OCI-LY1 (cell line): ENCODE results near the gene ACOT12.

Experiments
- H2AFZ ChIP-seq: fragments of 200-600 bp; sonication (generic), shearing (Covaris generic); 2 replicates; pipeline ENCODE4 v1.6.0; 2014; ENCODE audit warnings: antibody characterized with exemption, mild to moderate bottlenecking, low read length
- H3F3A ChIP-seq: fragments of 200-600 bp; sonication (generic), shearing (Covaris generic); 2 replicates; pipeline ENCODE4 v1.6.0; 2014; ENCODE audit warnings: mild to moderate bottlenecking, antibody characterized with exemption, low read length, moderate library complexity; ENCODE audit not compliant: insufficient read depth
- H3K27ac ChIP-seq: fragments of 200-600 bp; sonication (generic); 2 replicates; pipeline ENCODE4 v1.5.1; 2014; ENCODE audit warnings: low read length, mixed run types, mild to moderate bottlenecking, low read depth; ENCODE audit not compliant: poor library complexity, severe bottlenecking
- H3K27me3 ChIP-seq: fragments of 200-600 bp; sonication (generic); 2 replicates; pipeline ENCODE4 v1.6.0; 2014; ENCODE audit warnings: antibody characterized with exemption, mild to moderate bottlenecking, low read length, moderate library complexity; ENCODE audit not compliant: insufficient read depth
- H3K36me3 ChIP-seq: fragments of 200-600 bp; sonication (generic); 2 replicates; pipeline ENCODE4 v1.6.1; 2014; ENCODE audit warnings: mild to moderate bottlenecking, antibody characterized with exemption, low read length, moderate library complexity, mixed read lengths; ENCODE audit not compliant: insufficient read depth
- H3K4me1 ChIP-seq: fragments of 200-600 bp; sonication (generic); 2 replicates; pipeline ENCODE4 v1.5.1; 2014; ENCODE audit warnings: mild to moderate bottlenecking, low read length, moderate library complexity; ENCODE audit not compliant: insufficient read depth, severe bottlenecking
- H3K4me2 ChIP-seq: fragments of 200-600 bp; sonication (generic), shearing (Covaris generic); 2 replicates; pipeline ENCODE4 v1.6.1; 2014; ENCODE audit warnings: low read length
- H3K4me3 ChIP-seq: fragments of 200-600 bp; sonication (generic); 2 replicates; pipeline ENCODE4 v1.5.1; 2014; ENCODE audit warnings: low read length, low read depth, mild to moderate bottlenecking, mixed read lengths; ENCODE audit not compliant: poor library complexity, severe bottlenecking
- H3K79me2 ChIP-seq: fragments of 200-600 bp; shearing (Covaris generic); 2 replicates; pipeline ENCODE4 v1.6.1; 2016; ENCODE audit warnings: mixed run types, low read length, mixed read lengths; ENCODE audit not compliant: insufficient read depth
- H3K9ac ChIP-seq: fragments of 200-600 bp; sonication (generic), shearing (Covaris generic); 2 replicates; pipeline ENCODE4 v1.6.1; 2014; ENCODE audit warnings: mild to moderate bottlenecking, low read length, mixed read lengths
- H3K9me2 ChIP-seq: fragments of 200-600 bp; sonication (generic), shearing (Covaris generic); 2 replicates; pipeline ENCODE4 v1.6.1; 2014; ENCODE audit warnings: low read depth, mild to moderate bottlenecking, low read length, mixed read lengths
- H3K9me3 ChIP-seq: fragments of 200-600 bp; shearing (Covaris generic); 2 replicates; pipeline ENCODE4 v1.6.1; 2014; ENCODE audit warnings: low read length, mixed read lengths
- H4K20me1 ChIP-seq: fragments of 200-600 bp; sonication (generic), shearing (Covaris generic); 2 replicates; pipeline ENCODE4 v1.6.0; 2016; ENCODE audit warnings: mild to moderate bottlenecking, low read length; ENCODE audit not compliant: insufficient read depth
- CTCF ChIP-seq: fragments of 200-600 bp; sonication (generic), shearing (Covaris generic); IDR thresholded peaks from 2 replicates; pipeline ENCODE4 v1.5.1; 2017; ENCODE audit warnings: mild to moderate bottlenecking, antibody characterized with exemption, low read length, moderate library complexity, mixed read lengths
- EZH2 ChIP-seq: fragments of 200-600 bp; sonication (generic), shearing (Covaris generic); IDR thresholded peaks from 2 replicates; pipeline ENCODE4 v1.8.0; 2017; ENCODE audit warnings: borderline replicate concordance, mixed run types, mild to moderate bottlenecking, antibody characterized with exemption, low read length, moderate library complexity, mixed read lengths

ACOT12 gene

GRCh38 chr5:81418606-81419005, 24.7 kb upstream of the ACOT12 start:
- Histone ChIP-seq H3K9me2 (no peaks in the 10 kb centered on the region), H3K9ac (no peak overlapping the region), H3K27me3 (no peaks in the 10 kb centered on the region), H3K36me3 (peaks cover 15% of the 10 kb centered on the region; the same call in 1 of the 2 replicates), H3K27ac (no peak overlapping the region), H3F3A (no peaks in the 10 kb centered on the region), H3K9me3 (no peaks in the 10 kb centered on the region), H3K79me2 (no peaks in the 10 kb centered on the region), H3K4me3 (no peak overlapping the region), H3K4me2 (no peak overlapping the region), H4K20me1 (no peaks in the 10 kb centered on the region), H3K4me1 (no peaks in the 10 kb centered on the region), H2AFZ (no peak overlapping the region)
- TF ChIP-seq CTCF, result no peak
- no peak for TF ChIP-seq EZH2

GRCh38 chr5:81417052-81417451, 23.1 kb upstream of the ACOT12 start:
- H3F3A ChIP-seq, result no peaks in the 10 kb centered on the region
- H3K27ac ChIP-seq, result no peak overlapping the region
- no peak overlapping the region for H3K4me3 ChIP-seq
- H3K9me3 ChIP-seq, result no peaks in the 10 kb centered on the region
- no peaks in the 10 kb centered on the region for H3K4me1 ChIP-seq
- H3K36me3 ChIP-seq, result peaks cover 9% of the 10 kb centered on the region; the same call in 1 of the 2 replicates
- H3K79me2 ChIP-seq, result no peaks in the 10 kb centered on the region
- H3K4me2 ChIP-seq, result no peak overlapping the region
- H3K9ac ChIP-seq, result no peak overlapping the region
- no peaks in the 10 kb centered on the region for H3K27me3 ChIP-seq
- no peaks in the 10 kb centered on the region for H4K20me1 ChIP-seq
- H3K9me2 ChIP-seq, result no peaks in the 10 kb centered on the region
- TF ChIP-seq CTCF (no peak), EZH2 (no peak)
- no peak overlapping the region for H2AFZ ChIP-seq

- no peak for TF ChIP-seq CTCF
- TF ChIP-seq EZH2, result no peak
These were observed 16.0 kb upstream of the ACOT12 start for GRCh38 chr5:81409896-81410295.

More at GRCh38 chr5:81409896-81410295, 16.0 kb upstream of the ACOT12 start:
- no peak overlapping the region for H3K4me2 ChIP-seq
- H3K9me2 ChIP-seq, result no peaks in the 10 kb centered on the region
- H3K36me3 ChIP-seq, result no peaks in the 10 kb centered on the region
- H3K27ac ChIP-seq, result no peak overlapping the region
- H4K20me1 ChIP-seq, result no peaks in the 10 kb centered on the region
- no peak overlapping the region for H2AFZ ChIP-seq
- H3K27me3 ChIP-seq, result no peaks in the 10 kb centered on the region
- H3K4me1 ChIP-seq, result no peaks in the 10 kb centered on the region
- no peak overlapping the region for H3K9ac ChIP-seq
- H3F3A ChIP-seq, result no peaks in the 10 kb centered on the region
- H3K79me2 ChIP-seq, result no peaks in the 10 kb centered on the region
- H3K4me3 ChIP-seq, result no peak overlapping the region
- no peaks in the 10 kb centered on the region for H3K9me3 ChIP-seq
